ENCODE data around the gene C1orf216.

DNA sequence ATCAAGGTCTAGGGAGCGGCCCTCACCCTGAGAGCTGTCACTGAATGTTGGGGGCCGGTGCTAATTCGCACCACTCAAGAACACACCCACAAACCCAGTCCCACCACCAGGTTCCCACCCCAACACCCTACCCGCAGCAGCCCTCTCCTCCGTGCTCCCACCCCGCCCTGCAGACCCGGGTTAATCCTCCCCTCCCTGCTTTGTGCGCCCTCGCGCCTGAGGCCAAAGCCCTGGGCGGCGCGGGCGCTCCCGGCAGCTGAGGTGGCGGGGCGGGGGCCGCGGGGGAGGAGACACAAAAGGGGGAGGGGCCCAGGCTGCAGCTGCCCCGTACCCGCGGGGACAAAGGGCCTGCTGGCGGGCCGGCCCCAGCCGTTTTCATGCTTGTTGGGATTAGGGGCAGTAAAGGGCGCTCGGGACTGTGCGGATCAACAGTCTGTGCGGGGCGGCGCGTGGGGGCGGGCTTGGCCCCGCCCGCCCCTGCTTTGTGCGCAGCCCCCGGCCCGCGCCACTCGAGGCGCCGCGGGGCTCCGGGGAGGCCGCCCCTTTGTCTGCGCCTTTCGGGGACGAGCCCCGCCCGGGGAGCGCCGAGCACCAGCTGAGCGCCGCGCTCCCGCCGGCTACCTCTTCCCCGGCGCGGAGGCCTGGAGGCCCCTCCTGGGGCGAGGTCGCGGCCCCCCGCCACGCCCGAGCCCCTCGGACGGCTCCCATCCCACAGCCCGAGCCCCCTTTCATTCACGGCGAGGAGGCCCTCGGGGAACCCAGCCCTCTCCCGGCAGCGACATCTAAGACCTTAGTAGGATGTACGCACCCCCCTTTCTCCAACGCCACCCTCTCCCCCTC, 10.9 kb downstream of the C1orf216 start:
- TF ChIP-seq, protein P1, sequence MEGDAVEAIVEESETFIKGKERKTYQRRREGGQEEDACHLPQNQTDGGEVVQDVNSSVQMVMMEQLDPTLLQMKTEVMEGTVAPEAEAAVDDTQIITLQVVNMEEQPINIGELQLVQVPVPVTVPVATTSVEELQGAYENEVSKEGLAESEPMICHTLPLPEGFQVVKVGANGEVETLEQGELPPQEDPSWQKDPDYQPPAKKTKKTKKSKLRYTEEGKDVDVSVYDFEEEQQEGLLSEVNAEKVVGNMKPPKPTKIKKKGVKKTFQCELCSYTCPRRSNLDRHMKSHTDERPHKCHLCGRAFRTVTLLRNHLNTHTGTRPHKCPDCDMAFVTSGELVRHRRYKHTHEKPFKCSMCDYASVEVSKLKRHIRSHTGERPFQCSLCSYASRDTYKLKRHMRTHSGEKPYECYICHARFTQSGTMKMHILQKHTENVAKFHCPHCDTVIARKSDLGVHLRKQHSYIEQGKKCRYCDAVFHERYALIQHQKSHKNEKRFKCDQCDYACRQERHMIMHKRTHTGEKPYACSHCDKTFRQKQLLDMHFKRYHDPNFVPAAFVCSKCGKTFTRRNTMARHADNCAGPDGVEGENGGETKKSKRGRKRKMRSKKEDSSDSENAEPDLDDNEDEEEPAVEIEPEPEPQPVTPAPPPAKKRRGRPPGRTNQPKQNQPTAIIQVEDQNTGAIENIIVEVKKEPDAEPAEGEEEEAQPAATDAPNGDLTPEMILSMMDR (IDR thresholded peaks at IDR 0.05; ENCODE audit: low read depth, low read length) = no peak
- no peak for TF ChIP-seq MYC (IDR thresholded peaks at IDR 0.05; ENCODE audit: low read depth, low read length)
- TF ChIP-seq, protein P2, sequence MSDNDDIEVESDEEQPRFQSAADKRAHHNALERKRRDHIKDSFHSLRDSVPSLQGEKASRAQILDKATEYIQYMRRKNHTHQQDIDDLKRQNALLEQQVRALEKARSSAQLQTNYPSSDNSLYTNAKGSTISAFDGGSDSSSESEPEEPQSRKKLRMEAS (IDR thresholded peaks at IDR 0.05; ENCODE audit: low read depth, low read length) = no peak
